Measurements from ENCODE around the gene PDXK. TPM values are rescaled to one million over a fixed set of nuclear protein-coding genes. Genes with fewer than 3 reads are reported as not detected.
A peak's percentile ranks its signal among the peaks of the same experiment; 100 is the strongest.

PDXK gene
- total RNA-seq, 1 donor from 2014 or later: 12.5 TPM

DNA sequence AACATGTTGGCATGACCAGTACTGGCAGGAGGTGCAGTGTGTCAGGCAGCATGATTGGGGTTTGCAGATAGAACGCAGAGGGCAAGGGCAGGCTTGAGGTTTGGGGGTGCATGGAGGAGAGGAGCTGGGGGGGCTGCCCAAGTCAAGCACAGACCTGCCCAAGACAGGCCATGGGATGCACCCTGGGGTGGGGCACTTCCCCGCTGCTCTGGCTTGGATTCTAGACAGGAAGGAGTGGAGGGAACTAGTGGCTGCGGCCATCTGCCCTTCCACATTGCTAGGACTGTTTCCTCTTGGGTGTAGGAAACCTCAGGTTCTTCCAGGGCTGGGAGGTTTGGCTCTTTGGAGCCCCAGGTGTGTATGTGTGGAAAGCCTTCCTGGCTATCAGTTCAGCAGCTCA is 3.0 kb downstream of the PDXK start:
- Histone ChIP-seq H3K36me3 (ENCODE audit: control insufficient read depth in 3 of 3, insufficient read depth in 3 of 3, low read length in 3 of 3) (no peaks in the 10 kb centered on the region), H3K27ac (ENCODE audit: low read depth, low read length) (no peak overlapping the region), H3K4me3 (ENCODE audit: low read length in 3 of 3) (no peak overlapping the region), H3K27me3 (ENCODE audit: control insufficient read depth in 3 of 3, insufficient read depth in 3 of 3, low read length in 3 of 3) (no peaks in the 10 kb centered on the region), H3K9me3 (ENCODE audit: control insufficient read depth in 3 of 3, low read length in 3 of 3) (no peaks in the 10 kb centered on the region), H3K4me1 (ENCODE audit: control insufficient read depth in 3 of 3, insufficient read depth in 3 of 3, low read length in 3 of 3) (peaks cover 30 to 42% (median 35%) of the 10 kb centered on the region in 3 donors), H3K9ac (ENCODE audit: low read depth in 1 of 3, low read length in 3 of 3) (peak overlapping the region in 1 of 3 donors; percentile 25)

DNA sequence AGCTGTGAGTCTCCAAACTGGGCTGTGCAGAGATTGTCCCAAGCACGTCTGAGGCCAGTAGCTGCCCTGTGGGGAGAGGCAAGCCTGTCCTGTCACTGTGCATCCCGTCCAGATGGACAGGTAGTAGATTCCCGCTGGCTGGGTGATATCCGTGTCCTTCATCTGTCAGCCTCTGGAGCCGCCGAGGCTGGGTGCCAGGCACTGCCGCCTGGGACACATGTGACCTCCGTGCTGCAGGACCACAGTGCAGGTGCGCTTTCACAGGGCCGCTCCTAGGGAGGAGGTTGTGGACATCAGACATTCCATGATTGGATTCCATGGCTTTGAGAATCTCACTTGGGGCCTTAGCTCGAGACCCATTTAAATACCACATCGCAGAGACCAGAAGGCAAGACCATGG is 4.7 kb downstream of the PDXK start:
- Histone ChIP-seq H3K27ac (ENCODE audit: low read depth, low read length) (no peak overlapping the region), H3K9me3 (ENCODE audit: control insufficient read depth in 3 of 3, low read length in 3 of 3) (no peaks in the 10 kb centered on the region), H3K9ac (ENCODE audit: low read depth in 1 of 3, low read length in 3 of 3) (no peak overlapping the region), H3K36me3 (ENCODE audit: control insufficient read depth in 3 of 3, insufficient read depth in 3 of 3, low read length in 3 of 3) (no peaks in the 10 kb centered on the region), H3K27me3 (ENCODE audit: control insufficient read depth in 3 of 3, insufficient read depth in 3 of 3, low read length in 3 of 3) (no peaks in the 10 kb centered on the region), H3K4me1 (ENCODE audit: control insufficient read depth in 3 of 3, insufficient read depth in 3 of 3, low read length in 3 of 3) (peaks cover 47 to 53% (median 52%) of the 10 kb centered on the region in 3 donors), H3K4me3 (ENCODE audit: low read length in 3 of 3) (no peak overlapping the region)

GRCh38 chr21:43726686-43727518 is 8.0 kb downstream of the PDXK start:
- Histone ChIP-seq H3K27ac (ENCODE audit: low read depth, low read length) (peak overlapping the region; percentile 75), H3K9ac (ENCODE audit: low read depth in 1 of 3, low read length in 3 of 3) (peak overlapping the region in 1 of 3 donors; percentile 11), H3K36me3 (ENCODE audit: control insufficient read depth in 3 of 3, insufficient read depth in 3 of 3, low read length in 3 of 3) (no peaks in the 10 kb centered on the region), H3K4me1 (ENCODE audit: control insufficient read depth in 3 of 3, insufficient read depth in 3 of 3, low read length in 3 of 3) (peaks cover 40 to 45% (median 42%) of the 10 kb centered on the region in 3 donors), H3K27me3 (ENCODE audit: control insufficient read depth in 3 of 3, insufficient read depth in 3 of 3, low read length in 3 of 3) (no peaks in the 10 kb centered on the region), H3K4me3 (ENCODE audit: low read length in 3 of 3) (peak overlapping the region in 1 of 3 donors; percentile 32), H3K9me3 (ENCODE audit: control insufficient read depth in 3 of 3, low read length in 3 of 3) (no peaks in the 10 kb centered on the region)

DNA sequence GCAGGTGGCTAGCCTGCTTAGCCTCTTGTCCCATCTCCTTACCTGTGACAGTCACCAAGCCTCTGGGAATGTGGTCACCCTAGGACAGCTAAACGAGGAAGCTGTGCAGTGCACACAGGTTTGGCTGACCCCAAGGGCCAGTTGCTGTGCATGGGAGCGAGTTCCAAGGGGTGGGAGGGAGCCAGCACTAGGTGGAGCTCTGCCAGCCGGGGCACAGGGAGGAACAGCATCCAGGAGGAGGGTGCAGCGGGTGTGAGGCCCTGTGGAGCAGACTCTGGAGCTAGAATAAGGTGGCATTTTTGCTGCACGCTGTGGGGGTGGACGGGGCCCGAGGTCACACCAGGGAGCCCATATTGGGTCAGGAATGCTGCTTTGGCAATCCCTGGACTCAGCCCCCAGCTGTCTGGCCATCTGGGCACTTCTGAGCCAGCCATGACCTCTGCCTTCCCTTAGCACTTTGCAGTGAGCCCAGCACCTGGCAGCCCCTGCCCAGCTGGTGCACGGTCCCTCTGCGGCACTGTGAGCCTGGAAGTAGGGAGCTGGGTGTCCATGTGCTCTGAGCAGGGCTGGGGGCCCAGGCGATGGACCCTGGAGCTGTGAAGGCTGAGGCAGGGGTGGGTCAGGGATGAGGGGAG is 8.7 kb downstream of the PDXK start:
- Histone ChIP-seq H3K9ac (ENCODE audit: low read depth in 1 of 3, low read length in 3 of 3) (peak overlapping the region in 2 of 3 donors; percentile 27 to 73), H3K4me1 (ENCODE audit: control insufficient read depth in 3 of 3, insufficient read depth in 3 of 3, low read length in 3 of 3) (peaks cover 45 to 50% (median 46%) of the 10 kb centered on the region in 3 donors), H3K27me3 (ENCODE audit: control insufficient read depth in 3 of 3, insufficient read depth in 3 of 3, low read length in 3 of 3) (no peaks in the 10 kb centered on the region), H3K4me3 (ENCODE audit: low read length in 3 of 3) (peak overlapping the region; percentile 41 to 72 (median 66)), H3K36me3 (ENCODE audit: control insufficient read depth in 3 of 3, insufficient read depth in 3 of 3, low read length in 3 of 3) (no peaks in the 10 kb centered on the region), H3K9me3 (ENCODE audit: control insufficient read depth in 3 of 3, low read length in 3 of 3) (no peaks in the 10 kb centered on the region), H3K27ac (ENCODE audit: low read depth, low read length) (peak overlapping the region; percentile 75)

GRCh38 chr21:43728154-43728466 is 9.2 kb downstream of the PDXK start:
- Histone ChIP-seq H3K27me3 (ENCODE audit: control insufficient read depth in 3 of 3, insufficient read depth in 3 of 3, low read length in 3 of 3) (no peaks in the 10 kb centered on the region), H3K4me1 (ENCODE audit: control insufficient read depth in 3 of 3, insufficient read depth in 3 of 3, low read length in 3 of 3) (peaks cover 45 to 50% (median 46%) of the 10 kb centered on the region in 3 donors)

DNA sequence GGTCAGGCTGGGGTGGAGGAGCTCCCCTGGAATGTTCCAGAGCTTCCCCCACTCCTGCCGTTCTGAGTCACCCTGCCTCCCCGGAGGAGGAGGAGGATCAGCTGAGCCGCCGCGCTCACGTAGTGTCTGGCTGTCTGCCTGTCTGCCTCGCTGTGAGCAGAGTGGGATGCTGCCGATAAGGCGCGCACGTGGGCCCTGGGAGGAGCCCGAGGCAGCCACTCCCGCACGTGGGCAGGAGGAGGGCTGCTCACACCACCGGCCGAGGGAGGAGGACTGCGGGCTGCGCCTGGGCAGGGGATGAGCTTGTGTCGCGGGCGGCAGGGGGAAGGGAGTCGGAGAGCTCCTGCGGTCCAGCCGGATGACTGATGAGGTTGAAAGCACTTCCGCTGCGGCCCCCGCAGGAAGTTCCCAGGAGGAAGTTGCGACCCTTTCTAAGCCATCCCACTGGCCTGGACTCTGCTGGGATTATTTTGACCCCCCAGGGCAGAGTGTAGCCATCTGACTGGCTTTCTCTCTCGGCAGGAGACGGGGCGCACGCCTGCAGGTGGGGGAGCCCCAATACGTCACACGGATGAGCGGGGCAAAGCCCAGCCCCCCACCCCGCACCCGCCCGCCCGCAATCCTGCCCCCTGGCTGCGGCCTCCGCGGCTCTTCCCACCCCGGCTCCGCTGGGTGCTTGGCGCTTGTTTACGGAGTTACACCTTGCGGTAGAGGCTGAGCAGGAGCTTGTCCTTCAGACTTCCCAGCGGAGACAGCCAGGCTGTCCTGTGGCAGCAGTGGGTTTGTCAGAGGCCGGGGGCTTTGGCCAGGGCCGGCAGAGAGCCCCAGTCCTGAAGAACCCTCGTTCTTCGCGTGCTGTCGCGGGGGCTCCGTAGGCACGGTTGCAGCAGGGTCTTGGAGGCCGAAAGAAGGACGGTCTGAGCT is 9.8 kb downstream of the PDXK start:
- H3K4me1 ChIP-seq (ENCODE audit: control insufficient read depth in 3 of 3, insufficient read depth in 3 of 3, low read length in 3 of 3): peaks cover 45 to 55% (median 49%) of the 10 kb centered on the region in 3 donors

More at GRCh38 chr21:43728154-43728466, 9.2 kb downstream of the PDXK start:
- Histone ChIP-seq H3K9ac (ENCODE audit: low read depth in 1 of 3, low read length in 3 of 3) (peak overlapping the region; percentile 27 to 73 (median 33)), H3K36me3 (ENCODE audit: control insufficient read depth in 3 of 3, insufficient read depth in 3 of 3, low read length in 3 of 3) (no peaks in the 10 kb centered on the region), H3K27ac (ENCODE audit: low read depth, low read length) (peak overlapping the region; percentile 75), H3K4me3 (ENCODE audit: low read length in 3 of 3) (peak overlapping the region; percentile 66 to 72 (median 71)), H3K9me3 (ENCODE audit: control insufficient read depth in 3 of 3, low read length in 3 of 3) (no peaks in the 10 kb centered on the region)

GRCh38 chr21:43731476-43731875 is 12.5 kb downstream of the PDXK start:
- Histone ChIP-seq H3K36me3 (ENCODE audit: control insufficient read depth in 3 of 3, insufficient read depth in 3 of 3, low read length in 3 of 3) (peaks cover 0 to 3% (median 0%) of the 10 kb centered on the region in 3 donors), H3K27me3 (ENCODE audit: control insufficient read depth in 3 of 3, insufficient read depth in 3 of 3, low read length in 3 of 3) (no peaks in the 10 kb centered on the region), H3K27ac (ENCODE audit: low read depth, low read length) (peak overlapping the region; percentile 5), H3K9ac (ENCODE audit: low read depth in 1 of 3, low read length in 3 of 3) (peak overlapping the region in 2 of 3 donors; percentile 16 to 50), H3K9me3 (ENCODE audit: control insufficient read depth in 3 of 3, low read length in 3 of 3) (no peaks in the 10 kb centered on the region), H3K4me3 (ENCODE audit: low read length in 3 of 3) (peak overlapping the region in 1 of 3 donors; percentile 29), H3K4me1 (ENCODE audit: control insufficient read depth in 3 of 3, insufficient read depth in 3 of 3, low read length in 3 of 3) (peaks cover 44 to 55% (median 48%) of the 10 kb centered on the region in 3 donors)

More for the DNA sequence above, 9.8 kb downstream of the PDXK start:
- Histone ChIP-seq H3K4me3 (ENCODE audit: low read length in 3 of 3) (peak overlapping the region; percentile 66 to 72 (median 71)), H3K9me3 (ENCODE audit: control insufficient read depth in 3 of 3, low read length in 3 of 3) (no peaks in the 10 kb centered on the region), H3K27me3 (ENCODE audit: control insufficient read depth in 3 of 3, insufficient read depth in 3 of 3, low read length in 3 of 3) (no peaks in the 10 kb centered on the region), H3K36me3 (ENCODE audit: control insufficient read depth in 3 of 3, insufficient read depth in 3 of 3, low read length in 3 of 3) (no peaks in the 10 kb centered on the region), H3K27ac (ENCODE audit: low read depth, low read length) (peak overlapping the region; percentile 75), H3K9ac (ENCODE audit: low read depth in 1 of 3, low read length in 3 of 3) (peak overlapping the region; percentile 27 to 73 (median 51))

- peak overlapping the region in 2 of 3 donors; percentile 29 to 32 for H3K4me3 ChIP-seq (ENCODE audit: low read length in 3 of 3)
- no peaks in the 10 kb centered on the region for H3K27me3 ChIP-seq (ENCODE audit: control insufficient read depth in 3 of 3, insufficient read depth in 3 of 3, low read length in 3 of 3)
- peaks cover 0 to 3% (median 0%) of the 10 kb centered on the region in 3 donors for H3K36me3 ChIP-seq (ENCODE audit: control insufficient read depth in 3 of 3, insufficient read depth in 3 of 3, low read length in 3 of 3)
- peak overlapping the region; percentile 5 for H3K27ac ChIP-seq (ENCODE audit: low read depth, low read length)
- peak overlapping the region; percentile 11 to 50 (median 20) for H3K9ac ChIP-seq (ENCODE audit: low read depth in 1 of 3, low read length in 3 of 3)
- peaks cover 38 to 49% (median 41%) of the 10 kb centered on the region in 3 donors for H3K4me1 ChIP-seq (ENCODE audit: control insufficient read depth in 3 of 3, insufficient read depth in 3 of 3, low read length in 3 of 3)
- H3K9me3 ChIP-seq (ENCODE audit: control insufficient read depth in 3 of 3, low read length in 3 of 3): no peaks in the 10 kb centered on the region
These were observed 13.2 kb downstream of the PDXK start for GRCh38 chr21:43731891-43732711.

DNA sequence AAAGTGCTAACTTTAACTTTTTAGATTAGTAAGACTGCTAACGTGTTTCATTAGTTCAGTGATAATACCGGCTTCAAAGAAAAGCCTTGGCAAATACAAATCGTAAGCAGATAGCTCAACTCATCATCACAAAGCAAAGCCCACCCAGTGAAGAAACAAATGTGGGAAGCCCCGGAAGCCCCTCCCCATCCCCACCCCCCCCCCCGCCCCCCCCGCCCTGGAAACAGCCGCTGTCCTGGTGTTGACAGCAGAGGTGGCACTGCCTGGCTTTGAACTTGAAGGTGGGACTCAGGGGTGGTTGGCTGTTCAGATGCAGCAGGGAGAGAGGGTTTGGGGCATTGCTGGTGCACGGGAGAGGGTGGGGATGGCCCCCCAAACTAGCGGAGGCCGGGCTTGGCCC is 14.1 kb downstream of the PDXK start:
- H3K27ac ChIP-seq (ENCODE audit: low read depth, low read length): no peak overlapping the region
- H3K27me3 ChIP-seq (ENCODE audit: control insufficient read depth in 3 of 3, insufficient read depth in 3 of 3, low read length in 3 of 3): no peaks in the 10 kb centered on the region
- peaks cover 0 to 3% (median 0%) of the 10 kb centered on the region in 3 donors for H3K36me3 ChIP-seq (ENCODE audit: control insufficient read depth in 3 of 3, insufficient read depth in 3 of 3, low read length in 3 of 3)
- no peak overlapping the region for H3K4me3 ChIP-seq (ENCODE audit: low read length in 3 of 3)
- peaks cover 28 to 40% (median 32%) of the 10 kb centered on the region in 3 donors for H3K4me1 ChIP-seq (ENCODE audit: control insufficient read depth in 3 of 3, insufficient read depth in 3 of 3, low read length in 3 of 3)
- no peaks in the 10 kb centered on the region for H3K9me3 ChIP-seq (ENCODE audit: control insufficient read depth in 3 of 3, low read length in 3 of 3)
- H3K9ac ChIP-seq (ENCODE audit: low read depth in 1 of 3, low read length in 3 of 3): no peak overlapping the region
